ENCODE measurements around the gene PILRA. TPM values are rescaled to one million over a fixed set of nuclear protein-coding genes. Genes with fewer than 3 reads are reported as not detected.
A peak's percentile ranks its signal among the peaks of the same experiment; 100 is the strongest.

The PILRA gene
- total RNA-seq, 1 donor from 2014 or later, result 14.6 TPM

DNA sequence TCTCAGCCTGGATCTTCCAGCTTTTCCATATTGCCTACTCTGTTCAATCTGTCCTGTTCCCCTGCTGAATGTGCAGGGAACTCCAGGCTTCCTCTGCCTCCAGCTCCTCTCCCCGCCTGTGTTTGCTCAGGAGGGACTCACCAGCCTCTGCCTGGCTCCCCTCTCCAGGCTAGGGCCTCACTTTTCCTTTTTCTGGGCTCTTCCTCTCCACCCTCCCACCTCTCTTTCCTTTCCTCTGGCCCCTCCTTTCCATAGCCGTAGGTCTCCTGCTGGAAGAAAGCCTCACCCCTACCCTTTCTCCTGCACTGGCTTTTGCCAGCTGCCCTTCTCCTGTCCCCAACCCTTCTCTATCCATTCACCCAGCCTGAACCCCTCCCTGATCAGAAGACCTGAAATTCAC is 25.0 kb downstream of the PILRA start:
- intact Hi-C loops (cut with DNase I), result no loop called here
- no peak for ATAC-seq

DNA sequence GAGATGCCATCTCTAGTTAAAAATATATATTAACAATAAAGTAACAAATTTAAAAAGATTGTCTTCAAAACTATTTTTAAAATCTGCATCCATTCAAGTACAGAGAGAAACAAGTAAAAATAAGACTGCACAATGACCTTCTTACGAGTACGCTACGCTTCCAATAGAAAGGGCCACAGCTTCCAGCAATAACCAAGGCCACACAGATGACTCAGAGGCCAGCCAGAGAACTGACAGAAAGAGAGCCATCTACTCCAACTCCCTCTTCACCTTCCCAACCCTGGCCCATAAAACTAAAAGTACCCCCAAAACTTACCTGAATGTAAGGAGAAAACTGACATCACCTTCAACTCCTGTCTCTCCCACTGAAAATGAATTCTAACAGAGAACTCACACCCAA is 26.8 kb downstream of the PILRA start:
- intact Hi-C loops (cut with DNase I), result no loop called here
- no peak for ATAC-seq
- DNase-seq (ENCODE audit: low spot score), result no peak

More for the DNA sequence above, 25.0 kb downstream of the PILRA start:
- no peak for DNase-seq (ENCODE audit: low spot score)

- DNase-seq (ENCODE audit: low spot score) (no peak), ATAC-seq (no peak)
- intact Hi-C loops (cut with DNase I), result no loop called here
Measured at GRCh38 chr7:100400656-100401055, 27.4 kb downstream of the PILRA start.

GRCh38 chr7:100401811-100402210 is 28.5 kb downstream of the PILRA start:
- ATAC-seq (no peak), DNase-seq (ENCODE audit: low spot score) (no peak)
- intact Hi-C loops (cut with DNase I), result no loop called here

DNA sequence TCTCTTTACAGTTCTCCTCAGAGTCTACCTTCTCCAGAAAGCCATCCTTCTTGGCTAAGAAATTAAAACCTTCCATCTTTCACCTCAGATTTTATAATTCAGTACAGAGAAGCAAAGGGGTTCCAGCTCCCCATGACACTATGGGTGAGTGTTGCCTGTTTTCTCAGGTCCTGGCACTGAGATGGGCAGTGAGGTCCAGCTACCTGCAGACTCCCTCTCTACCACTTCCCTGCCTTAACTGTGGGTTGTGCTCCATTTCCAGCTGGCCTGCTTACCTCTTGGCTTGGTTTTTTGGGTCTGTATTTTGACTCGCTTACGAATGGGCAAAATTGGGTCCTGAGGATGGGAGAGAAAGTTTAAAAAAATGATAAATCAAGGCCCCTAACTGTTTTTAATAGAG is 29.0 kb downstream of the PILRA start:
- DNase-seq (ENCODE audit: low spot score) (no peak), ATAC-seq (no peak)
- intact Hi-C loops (cut with DNase I), result no loop called here

DNA sequence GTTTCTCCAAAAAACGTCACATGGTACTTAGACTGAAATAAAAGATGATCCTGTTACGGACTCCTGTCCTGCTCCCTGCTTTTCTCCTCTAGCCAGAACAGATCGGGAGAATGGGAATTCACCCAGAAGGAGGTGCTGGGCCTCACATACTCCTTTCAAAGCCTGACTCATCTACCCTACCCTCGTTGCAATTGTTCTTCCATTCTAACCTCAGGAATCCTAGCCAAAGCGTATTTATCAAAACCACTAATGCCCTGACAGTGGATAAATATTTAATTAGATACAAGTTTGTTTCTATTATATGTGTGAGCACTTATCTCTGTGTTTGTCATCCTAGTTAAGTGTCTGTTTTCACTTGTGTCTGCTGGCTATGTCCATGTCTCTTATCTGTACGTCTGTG is 33.5 kb downstream of the PILRA start:
- intact Hi-C loops (cut with DNase I), result no loop called here
- DNase-seq (ENCODE audit: low spot score) (no peak), ATAC-seq (no peak)

DNA sequence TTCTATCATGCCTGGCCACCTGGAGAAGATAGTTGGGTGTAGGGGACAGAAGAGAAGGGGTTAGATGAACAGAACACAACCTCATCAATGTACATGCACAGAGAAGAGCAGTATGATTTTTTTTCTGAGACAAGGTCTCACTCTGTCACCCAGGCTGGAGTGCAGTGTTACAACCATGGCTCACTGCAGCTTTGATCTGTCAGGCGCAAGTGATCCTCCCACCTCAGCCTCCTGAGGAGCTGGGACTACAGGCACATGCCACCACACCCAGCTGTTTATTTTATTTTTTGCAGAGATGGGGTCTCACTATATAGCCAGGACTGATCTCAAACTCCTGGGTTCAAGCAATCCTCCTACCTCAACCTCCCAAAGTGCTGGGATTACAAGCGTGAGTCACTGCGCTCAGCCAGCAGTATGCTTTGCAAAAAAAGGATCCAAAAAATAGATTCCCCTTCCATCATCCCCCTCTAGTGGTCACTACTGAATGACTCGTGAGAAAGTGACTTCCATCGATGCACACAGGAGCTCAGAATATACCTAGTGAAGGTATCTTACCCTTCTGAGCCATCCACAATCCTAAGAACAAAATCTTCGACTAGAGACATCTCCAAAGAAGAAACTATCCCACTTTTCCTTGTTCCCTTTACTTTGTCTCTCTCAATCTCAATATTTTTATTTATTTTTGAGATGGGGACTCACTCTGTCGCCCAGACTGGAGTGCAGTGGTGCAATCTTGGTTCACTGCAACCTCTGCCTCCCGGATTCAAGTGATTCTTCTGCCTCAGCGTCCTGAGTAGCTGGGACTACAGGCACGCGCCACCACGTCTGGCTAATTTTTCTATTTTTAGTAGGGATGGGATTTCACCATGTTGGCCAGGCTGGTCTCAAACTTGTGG is 34.2 kb downstream of the PILRA start:
- intact Hi-C loops (cut with DNase I), result no loop called here
- peak; percentile 74 for ATAC-seq
- no peak for DNase-seq (ENCODE audit: low spot score)

DNA sequence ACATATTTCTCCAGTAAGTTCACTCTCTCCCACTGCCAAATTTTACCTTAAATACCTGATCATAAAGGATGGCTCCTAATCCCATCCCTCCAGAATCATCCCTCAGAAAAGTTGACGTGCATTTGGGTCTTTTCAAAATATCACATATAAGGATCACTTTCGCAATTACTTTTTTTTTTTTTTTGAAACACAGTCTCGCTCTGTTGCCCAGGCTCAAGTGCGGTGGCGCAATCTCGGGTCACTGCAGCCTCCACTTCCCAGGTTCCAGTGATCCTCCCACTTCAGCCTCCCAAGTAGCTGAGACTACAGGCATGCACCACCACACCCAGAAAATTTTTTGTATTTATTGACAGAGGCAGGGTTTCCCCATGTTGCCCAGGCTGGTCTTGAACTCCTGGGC is 37.8 kb downstream of the PILRA start:
- ATAC-seq (no peak), DNase-seq (ENCODE audit: low spot score) (no peak)
- intact Hi-C loops (cut with DNase I), result no loop called here

GRCh38 chr7:100413346-100413745 is 40.1 kb downstream of the PILRA start:
- DNase-seq (ENCODE audit: low spot score) (no peak), ATAC-seq (no peak)
- intact Hi-C loops (cut with DNase I), result no loop called here

GRCh38 chr7:100413889-100414288 is 40.6 kb downstream of the PILRA start:
- intact Hi-C loops (cut with DNase I), result no loop called here
- ATAC-seq (no peak), DNase-seq (ENCODE audit: low spot score) (no peak)

- DNase-seq (ENCODE audit: low spot score), result no peak
- ATAC-seq, result no peak
- intact Hi-C loops (cut with DNase I), result no loop called here
Measured at GRCh38 chr7:100415448-100415847, 42.2 kb downstream of the PILRA start.

DNA sequence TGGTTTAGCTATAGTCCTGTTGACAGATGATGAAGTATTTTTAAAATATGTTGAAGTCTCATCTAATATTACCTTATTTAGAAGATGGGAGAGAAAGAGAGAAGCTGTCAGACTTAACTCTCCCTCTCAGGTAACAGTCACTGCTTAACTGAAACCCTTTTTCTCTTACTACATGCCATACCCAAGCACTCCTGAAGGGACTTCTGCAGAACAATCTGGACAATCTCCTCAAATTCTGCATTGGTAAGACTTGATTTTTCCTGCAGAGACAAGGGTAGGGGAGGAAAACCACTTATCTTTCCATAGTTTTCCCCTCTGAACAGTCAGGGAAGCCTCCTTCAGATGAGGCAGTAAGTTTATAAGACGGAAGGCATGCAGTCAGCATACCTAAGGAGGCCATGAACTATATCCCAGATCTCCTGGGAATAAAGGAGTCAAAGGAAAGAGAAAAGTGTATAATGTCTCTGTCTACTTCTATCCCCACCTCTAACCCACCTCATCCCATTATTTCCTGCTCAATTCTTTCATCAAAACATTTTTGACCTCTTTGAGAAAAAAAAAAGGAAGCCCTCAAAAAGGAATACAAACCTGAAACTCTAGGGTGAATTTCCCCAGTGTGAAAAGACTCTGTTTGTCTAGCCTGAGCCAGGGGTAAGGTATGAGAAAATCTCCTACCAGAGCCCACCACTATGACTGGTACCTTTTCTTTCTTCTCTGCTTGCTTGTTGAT is 45.8 kb downstream of the PILRA start:
- intact Hi-C loops (cut with DNase I), result no loop called here
- ATAC-seq (no peak), DNase-seq (ENCODE audit: low spot score) (no peak)

DNA sequence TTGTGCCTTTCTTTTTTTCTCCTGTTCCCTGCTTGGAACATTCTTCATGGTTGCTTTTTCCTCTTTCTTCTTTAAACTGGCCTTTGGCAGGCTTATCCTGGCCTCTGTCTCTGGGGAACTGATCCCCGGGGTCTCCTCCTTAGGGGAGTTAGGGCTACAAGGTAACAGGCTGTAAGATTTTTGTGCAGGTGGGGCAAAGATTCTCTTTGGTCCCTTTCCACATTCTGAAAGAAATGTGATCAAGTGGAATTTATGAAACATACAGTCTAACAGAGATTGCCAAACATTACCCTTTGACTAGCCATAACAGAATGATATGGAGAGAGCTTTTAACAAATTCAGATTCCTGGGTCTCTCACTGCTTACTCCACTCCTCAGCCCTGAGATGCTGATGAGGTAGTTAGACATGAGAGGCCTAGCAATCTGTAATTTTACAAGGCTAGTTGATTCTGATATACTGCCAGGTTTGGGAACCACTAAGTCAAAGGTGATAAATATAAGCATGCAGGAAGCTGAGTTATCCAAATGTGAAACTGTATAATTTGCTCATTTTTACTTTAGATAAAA is 46.5 kb downstream of the PILRA start:
- intact Hi-C loops (cut with DNase I), result no loop called here
- DNase-seq (ENCODE audit: low spot score), result no peak

DNA sequence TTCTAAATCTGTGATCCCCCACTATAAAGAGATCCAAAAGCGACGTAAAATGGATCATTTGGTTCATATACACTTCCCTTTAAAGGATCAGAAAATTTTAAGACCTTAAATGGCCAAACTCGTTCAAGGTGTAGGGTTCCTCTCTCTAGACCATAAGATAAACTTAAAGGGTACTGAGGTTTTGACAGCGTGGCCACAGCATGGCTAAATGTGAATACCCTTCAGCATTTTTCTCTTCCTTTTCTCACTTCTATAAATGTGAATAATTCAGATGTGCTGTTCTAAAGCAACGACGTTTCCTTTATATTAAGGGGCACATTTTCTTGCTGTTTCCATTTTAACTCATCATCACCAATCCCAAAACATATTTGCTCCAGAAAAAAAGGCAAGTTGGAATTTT is 50.0 kb downstream of the PILRA start:
- intact Hi-C loops (cut with DNase I), result no loop called here
- DNase-seq (ENCODE audit: low spot score) (no peak), ATAC-seq (no peak)

More for the DNA sequence above, 46.5 kb downstream of the PILRA start:
- ATAC-seq, result no peak

- intact Hi-C loops (cut with DNase I), result no loop called here
- no peak for ATAC-seq
- no peak for DNase-seq (ENCODE audit: low spot score)
Measured at GRCh38 chr7:100425347-100425746, 52.1 kb downstream of the PILRA start.

GRCh38 chr7:100426516-100426915 is 53.2 kb downstream of the PILRA start:
- intact Hi-C loops (cut with DNase I), result no loop called here
- DNase-seq (ENCODE audit: low spot score) (no peak), ATAC-seq (no peak)

DNA sequence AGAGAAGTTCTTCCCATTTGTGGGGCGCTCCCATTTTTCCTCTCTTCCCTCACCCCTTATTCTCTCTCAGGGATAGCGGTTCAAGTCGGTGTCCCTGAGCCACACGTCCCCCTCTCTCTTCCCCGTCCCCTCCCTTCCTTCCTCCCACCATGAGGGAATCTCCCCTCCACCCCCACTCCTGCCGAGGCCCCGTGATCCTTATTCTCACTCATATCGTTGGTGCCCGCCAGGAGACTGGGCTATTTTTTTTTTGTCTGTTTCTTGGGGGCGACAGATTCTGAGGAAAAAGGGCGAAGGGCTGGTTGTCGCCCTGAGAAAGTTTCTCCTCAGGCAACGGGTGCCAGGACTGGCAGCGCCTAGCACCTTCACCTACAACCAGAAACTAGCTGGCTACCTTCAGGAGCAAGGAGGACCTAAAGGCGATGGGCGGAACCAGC is 54.5 kb downstream of the PILRA start:
- intact Hi-C loops (cut with DNase I), result no loop called here
- ATAC-seq (no peak), DNase-seq (ENCODE audit: low spot score) (no peak)

DNA sequence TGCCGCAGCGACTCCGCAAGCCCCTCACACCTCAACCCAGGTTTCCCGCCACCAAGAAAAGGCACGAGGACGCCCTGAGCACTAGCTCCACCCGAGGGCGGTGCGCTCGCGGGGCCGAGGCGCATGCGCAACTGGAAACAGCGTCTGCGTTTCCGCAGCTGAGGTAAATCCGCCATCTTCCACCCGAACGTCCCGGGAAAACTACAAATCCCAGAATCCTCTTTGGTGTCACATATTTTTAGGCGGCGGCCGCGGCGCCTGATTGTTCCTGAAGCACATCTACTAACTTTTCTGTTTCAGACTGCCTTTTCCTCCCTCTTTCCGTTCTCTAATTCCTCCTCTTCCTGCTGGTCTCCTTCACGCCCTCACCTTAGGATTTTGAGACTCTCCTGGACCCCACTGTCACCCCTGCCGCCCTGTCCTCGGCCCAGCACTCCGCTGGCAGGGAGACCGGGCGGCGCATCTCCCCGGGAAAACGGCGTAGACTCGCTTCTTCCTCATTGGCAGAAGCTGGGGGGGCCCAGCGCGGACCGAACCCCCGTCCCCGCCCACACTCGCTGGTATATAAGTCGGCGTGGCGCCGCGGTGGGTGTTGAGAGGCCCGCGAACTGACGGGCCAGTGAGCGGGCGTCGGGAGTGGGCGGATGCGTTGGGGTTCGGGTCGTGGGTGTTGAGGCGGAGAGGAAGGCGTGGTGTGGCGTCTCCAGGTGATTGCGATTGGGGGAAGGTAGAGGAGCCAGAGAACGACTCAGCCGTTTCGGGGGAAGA is 55.1 kb downstream of the PILRA start, which contains the start of gene ZCWPW1:
Gene ZCWPW1 (minus strand): TSS at position 505 of the 768 bp plus-strand sequence. CDS start 8,054 bp downstream, outside the sequence.
- ATAC-seq, result peak; percentile 83
- intact Hi-C loops (cut with DNase I), result no loop called here

DNA sequence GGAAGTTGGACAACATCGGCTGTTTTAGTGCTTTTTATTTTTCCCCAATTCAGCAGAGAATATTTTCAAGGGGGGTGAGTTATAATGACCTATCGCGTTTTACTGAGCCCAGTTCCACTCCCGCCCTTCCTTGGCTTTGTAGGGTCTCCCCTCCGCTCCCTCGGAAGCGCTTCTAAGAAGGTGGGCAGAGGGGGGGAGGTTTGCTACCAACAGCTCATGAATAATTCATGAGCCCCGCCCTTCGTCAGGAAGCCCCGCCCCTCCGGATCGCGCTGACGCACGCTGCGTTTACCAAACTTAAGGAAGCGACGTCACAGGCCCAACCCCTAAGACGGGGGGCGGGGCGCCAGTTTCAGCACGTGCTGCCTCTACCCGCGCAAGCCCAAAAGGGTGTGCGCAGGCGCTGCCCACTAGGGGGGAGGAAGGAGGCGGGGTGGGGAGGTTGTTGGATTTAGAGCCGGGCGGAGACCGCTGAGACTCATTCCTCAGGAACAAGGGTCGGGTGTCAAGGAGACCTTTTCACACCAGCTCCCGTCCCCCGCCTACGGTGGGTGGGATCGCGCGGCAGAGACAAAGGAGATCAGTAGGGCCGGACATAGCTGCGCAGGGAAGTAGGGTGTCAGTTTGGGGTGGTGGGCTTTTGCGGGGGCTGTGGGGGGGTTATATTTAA is 55.8 kb downstream of the PILRA start:
- intact Hi-C loops (cut with DNase I), result no loop called here
- ATAC-seq, result peak; percentile 91
- peak; percentile 100 for DNase-seq (ENCODE audit: low spot score)

More for the DNA sequence above, 55.1 kb downstream of the PILRA start, which contains the start of gene ZCWPW1:
- DNase-seq (ENCODE audit: low spot score), result peak; percentile 98

All from sciatic nerve (tissue), 2 donors.